SK-N-SH (cell line): ENCODE results near the gene ENDOG. TPM values are rescaled to one million over a fixed set of nuclear protein-coding genes. Genes with fewer than 3 reads are reported as not detected.

Source experiments
- CTCF ChIA-PET: fragments of 300-600, 350-600 bp; formaldehyde crosslinking; extraction: SDS; loops from one replicate; lab custom pipeline; 2021; lab: Yijun Ruan, JAX
- POLR2A ChIA-PET: fragments of 350-600 bp; sonication (Branson Sonifier 250); formaldehyde crosslinking; extraction: SDS; loops from one replicate; lab custom pipeline; 2020; ENCODE audit warnings: antibody characterized with exemption, inconsistent platforms; lab: Yijun Ruan, JAX
- DNase-seq: peaks from one replicate; pipeline ENCODE4 v3.0.0; 2012
- H2AFZ ChIP-seq: fragments of 200-600 bp; sonication (generic); 2 replicates; pipeline ENCODE4 v1.8.1; 2016; ENCODE audit warnings: antibody characterized with exemption, mild to moderate bottlenecking, low read depth
- H3F3A ChIP-seq: fragments of 200-600 bp; sonication (generic); replicated peaks from 2 replicates; pipeline ENCODE3; 2016; ENCODE audit warnings: antibody characterized with exemption, mild to moderate bottlenecking; ENCODE audit not compliant: insufficient read depth
- H3K27ac ChIP-seq, 2 experiments: fragments of 200-500 bp in 1 of 2; fragments of 200-600 bp in 1 of 2; sonication (Bioruptor generic) in 1 of 2; sonication (generic), shearing (Covaris generic) in 1 of 2; 2 replicates each; pipeline versions ENCODE4 v1.5.1 to v1.6.1; 2014 to 2016; ENCODE audit warnings: low read depth in 2 of 2, inconsistent platforms in 1 of 2, low read length in 1 of 2, mild to moderate bottlenecking in 1 of 2, mixed read lengths in 1 of 2
- H3K27me3 ChIP-seq: fragments of 200-600 bp; sonication (generic), shearing (Covaris generic); 2 replicates; pipeline ENCODE4 v1.6.1; 2016; ENCODE audit warnings: mixed run types; ENCODE audit not compliant: insufficient read depth
- H3K36me3 ChIP-seq, 2 experiments: fragments of 200-500 bp in 1 of 2; fragments of 200-600 bp in 1 of 2; sonication (Bioruptor generic) in 1 of 2; sonication (generic) in 1 of 2; replicated peaks in 1 of 2; 2 replicates each; pipeline versions ENCODE3 to v1.5.1; 2014 to 2016; ENCODE audit warnings: low read length in 1 of 2, mild to moderate bottlenecking in 1 of 2; ENCODE audit not compliant: insufficient read depth in 2 of 2, control insufficient read depth in 1 of 2
- H3K4me1 ChIP-seq, 2 experiments: fragments of 200-500 bp in 1 of 2; fragments of 200-600 bp in 1 of 2; sonication (Bioruptor generic) in 1 of 2; sonication (generic), shearing (Covaris generic) in 1 of 2; 2 replicates each; pipeline versions ENCODE4 v1.5.1 to v1.6.1; 2014 to 2016; ENCODE audit warnings: low read depth in 1 of 2, low read length in 1 of 2, mixed run types in 1 of 2; ENCODE audit not compliant: insufficient read depth in 2 of 2, control insufficient read depth in 1 of 2
- H3K4me2 ChIP-seq: fragments of 200-600 bp; sonication (generic), shearing (Covaris generic); 2 replicates; pipeline ENCODE4 v1.6.1; 2017; ENCODE audit warnings: mixed run types
- H3K4me3 ChIP-seq, 2 experiments: fragments of 200-500 bp in 1 of 2; fragments of 200-600 bp in 1 of 2; sonication (Bioruptor generic) in 1 of 2; sonication (generic), shearing (Covaris generic) in 1 of 2; 2 replicates each; pipeline versions ENCODE4 v1.5.1 to v1.8.1; 2014 to 2016; ENCODE audit warnings: low read depth in 2 of 2, inconsistent platforms in 1 of 2, low read length in 1 of 2, mild to moderate bottlenecking in 1 of 2, mixed read lengths in 1 of 2, moderate library complexity in 1 of 2
- H3K79me2 ChIP-seq: fragments of 200-600 bp; sonication (generic); 2 replicates; pipeline ENCODE4 v1.8.1; 2017; ENCODE audit warnings: mild to moderate bottlenecking; ENCODE audit not compliant: insufficient read depth
- H3K9ac ChIP-seq: fragments of 200-600 bp; sonication (generic); 2 replicates; pipeline ENCODE4 v1.6.1; 2017; ENCODE audit warnings: mixed run types
- H3K9me2 ChIP-seq: fragments of 200-600 bp; sonication (generic); 2 replicates; pipeline ENCODE4 v1.6.1; 2017; ENCODE audit warnings: mixed run types
- H3K9me3 ChIP-seq: fragments of 200-600 bp; sonication (generic); 2 replicates; pipeline ENCODE4 v1.6.1; 2017; ENCODE audit warnings: mixed run types, mild to moderate bottlenecking, moderate library complexity
- H4K20me1 ChIP-seq: fragments of 200-600 bp; sonication (generic); 2 replicates; pipeline ENCODE4 v1.6.1; 2017; ENCODE audit warnings: mild to moderate bottlenecking, mixed run types; ENCODE audit not compliant: insufficient read depth
- EZH2phosphoT487 ChIP-seq: fragments of 200-600 bp; sonication (generic); IDR thresholded peaks from 2 replicates; pipeline ENCODE4 v1.6.1; 2017; ENCODE audit warnings: low read depth, mixed run types, mild to moderate bottlenecking, antibody characterized with exemption, moderate library complexity, borderline replicate concordance
- GABPA ChIP-seq: IDR thresholded peaks from 2 replicates; pipeline ENCODE4 v1.4.0; 2012; ENCODE audit warnings: low read depth, mild to moderate bottlenecking
- IRF3 ChIP-seq: fragments of 150-350 bp; IDR thresholded peaks from 2 replicates; pipeline ENCODE4 v1.6.1; 2016; ENCODE audit warnings: mild to moderate bottlenecking, low read depth, low read length
- MEF2A ChIP-seq: IDR thresholded peaks from 2 replicates; pipeline ENCODE4 v1.4.0; 2012; ENCODE audit warnings: low read depth, borderline replicate concordance
- MXI1 ChIP-seq: IDR thresholded peaks from 2 replicates; pipeline ENCODE4 v1.6.1; 2012; ENCODE audit warnings: mild to moderate bottlenecking, low read depth, low read length, improper control_type of control experiment
- NRF1 ChIP-seq: IDR thresholded peaks from 2 replicates; pipeline ENCODE4 v1.6.1; 2012; ENCODE audit warnings: low read depth, mild to moderate bottlenecking, low read length
- POLR2AphosphoS5 ChIP-seq: IDR thresholded peaks from 2 replicates; pipeline ENCODE4 v1.6.1; 2012; ENCODE audit warnings: low read depth, low read length
- RAD21 ChIP-seq: IDR thresholded peaks from 2 replicates; pipeline ENCODE4 v1.6.1; 2012; ENCODE audit warnings: mild to moderate bottlenecking, low read length
- RCOR1 ChIP-seq: fragments of 150-350 bp; IDR thresholded peaks from 2 replicates; pipeline ENCODE4 v1.6.1; 2017; ENCODE audit warnings: antibody characterized with exemption, low read length
- REST ChIP-seq: IDR thresholded peaks from 2 replicates; pipeline ENCODE4 v1.6.1; 2012; ENCODE audit warnings: mild to moderate bottlenecking, low read depth, low read length, moderate library complexity
- RFX5 ChIP-seq: IDR thresholded peaks from 2 replicates; pipeline ENCODE4 v1.6.1; 2012; ENCODE audit warnings: mild to moderate bottlenecking, improper control_type of control experiment, low read length
- TEAD4 ChIP-seq: IDR thresholded peaks from 2 replicates; pipeline ENCODE4 v1.4.0; 2012; ENCODE audit warnings: mild to moderate bottlenecking, borderline replicate concordance; ENCODE audit not compliant: insufficient read depth
- USF1 ChIP-seq: IDR thresholded peaks from 2 replicates; pipeline ENCODE4 v1.4.0; 2012; ENCODE audit warnings: low read depth, borderline replicate concordance
- USF2 ChIP-seq: fragments of 150-350 bp; IDR thresholded peaks from 2 replicates; pipeline ENCODE4 v1.6.1; 2017; ENCODE audit warnings: antibody characterized with exemption, low read length, low read depth, borderline replicate concordance
- YY1 ChIP-seq: IDR thresholded peaks from 2 replicates; pipeline ENCODE4 v1.4.0; 2012; ENCODE audit warnings: low read depth, mild to moderate bottlenecking
- WGBS: methylation state at CpG from one replicate; pipeline ENCODE4 v1.1.6; 2017; ENCODE audit warnings: low lambda C conversion rate; 5-methylcytosine and 5-hydroxymethylcytosine counted together
- polyA plus RNA-seq, 3 experiments: library from polyadenylated mRNA; depleted of rRNA; stranded (reverse); fragments of >200 nt; gene quantifications; 2 replicates each; pipeline ENCODE4 v1.2.3, GENCODE V29; 2012
- TF ChIP-seq, protein P1 (sequence below): IDR thresholded peaks from 2 replicates; pipeline ENCODE4 v1.4.0; 2012; ENCODE audit warnings: low read depth
- TF ChIP-seq, protein P2 (sequence below): IDR thresholded peaks from 2 replicates; pipeline ENCODE4 v1.4.0; 2012; ENCODE audit warnings: low read depth, borderline replicate concordance

The ENDOG gene
- polyA plus RNA-seq, 1 of the 3 experiments (the other 2 are of a cell fraction), result 26.6 TPM

GRCh38 chr9:128771094-128771721 is 47.1 kb upstream of the ENDOG start:
- WGBS, result 13% methylated on average over 7 of the region's 28 CpGs
- no peak for TF ChIP-seq POLR2AphosphoS5
- TF ChIP-seq USF1, result no peak
- no peak for TF ChIP-seq EZH2phosphoT487
- no peak for TF ChIP-seq NRF1
- no peak for TF ChIP-seq RAD21
- TF ChIP-seq YY1, result no peak
- no peak for TF ChIP-seq MEF2A
- TF ChIP-seq RCOR1, result no peak
- TF ChIP-seq, protein P1, sequence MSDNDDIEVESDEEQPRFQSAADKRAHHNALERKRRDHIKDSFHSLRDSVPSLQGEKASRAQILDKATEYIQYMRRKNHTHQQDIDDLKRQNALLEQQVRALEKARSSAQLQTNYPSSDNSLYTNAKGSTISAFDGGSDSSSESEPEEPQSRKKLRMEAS, result no peak
- TF ChIP-seq USF2, result no peak
- TF ChIP-seq RFX5, result no peak
- no peak for TF ChIP-seq REST
- no peak for TF ChIP-seq MXI1
- TF ChIP-seq, protein P2, sequence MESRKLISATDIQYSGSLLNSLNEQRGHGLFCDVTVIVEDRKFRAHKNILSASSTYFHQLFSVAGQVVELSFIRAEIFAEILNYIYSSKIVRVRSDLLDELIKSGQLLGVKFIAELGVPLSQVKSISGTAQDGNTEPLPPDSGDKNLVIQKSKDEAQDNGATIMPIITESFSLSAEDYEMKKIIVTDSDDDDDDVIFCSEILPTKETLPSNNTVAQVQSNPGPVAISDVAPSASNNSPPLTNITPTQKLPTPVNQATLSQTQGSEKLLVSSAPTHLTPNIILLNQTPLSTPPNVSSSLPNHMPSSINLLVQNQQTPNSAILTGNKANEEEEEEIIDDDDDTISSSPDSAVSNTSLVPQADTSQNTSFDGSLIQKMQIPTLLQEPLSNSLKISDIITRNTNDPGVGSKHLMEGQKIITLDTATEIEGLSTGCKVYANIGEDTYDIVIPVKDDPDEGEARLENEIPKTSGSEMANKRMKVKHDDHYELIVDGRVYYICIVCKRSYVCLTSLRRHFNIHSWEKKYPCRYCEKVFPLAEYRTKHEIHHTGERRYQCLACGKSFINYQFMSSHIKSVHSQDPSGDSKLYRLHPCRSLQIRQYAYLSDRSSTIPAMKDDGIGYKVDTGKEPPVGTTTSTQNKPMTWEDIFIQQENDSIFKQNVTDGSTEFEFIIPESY, result no peak
- TF ChIP-seq IRF3, result no peak
- TF ChIP-seq GABPA, result no peak
- TF ChIP-seq TEAD4, result no peak
- peak overlapping the region; percentile 71 to 90 for H3K4me3 ChIP-seq
- peaks cover 0 to 7% of the 10 kb centered on the region in 2 experiments; a peak in 1 of 4 replicates for H3K4me1 ChIP-seq
- ChIA-PET CTCF (interaction anchor here (0.7 to 1.3 kb wide), 7 partner anchors 30 to 135 kb away, joined by 3 to 7 read pairs (median 4); partner anchors contain the start of gene PKN3), POLR2A (interaction anchor here (0.6 kb wide), 1 partner anchor 54 kb away, joined by 7 read pairs; no protein-coding TSS in a partner anchor)
- H4K20me1 ChIP-seq, result no peaks in the 10 kb centered on the region
- H3K79me2 ChIP-seq, result peaks cover 27% of the 10 kb centered on the region
- no peaks in the 10 kb centered on the region for H3K27me3 ChIP-seq
- no peaks in the 10 kb centered on the region for H3K9me2 ChIP-seq
- peak overlapping the region; percentile 39 to 81 for H3K27ac ChIP-seq
- H3F3A ChIP-seq, result peaks cover 11% of the 10 kb centered on the region
- DNase-seq, result no peak
- peak overlapping the region; percentile 99 for H3K4me2 ChIP-seq
- H3K36me3 ChIP-seq, result peaks cover 0 to 5% of the 10 kb centered on the region in 2 experiments
- H3K9me3 ChIP-seq, result no peaks in the 10 kb centered on the region
- H2AFZ ChIP-seq, result peak overlapping the region; percentile 94
- peak overlapping the region; percentile 88 for H3K9ac ChIP-seq
